ENCODE results near the gene ZNF532.

The ZNF532 gene

GRCh38 chr18:58975296-58975695 is 110.6 kb downstream of the ZNF532 start:
- Histone ChIP-seq H3K9me2 (replicated peaks; ENCODE audit: insufficient read depth, low read length) (no peaks in the 10 kb centered on the region), H3K27ac (ENCODE audit: low read length) (no peak overlapping the region), H3F3A (ENCODE audit: insufficient read depth, low read length) (no peaks in the 10 kb centered on the region), H3K27me3 (replicated peaks; ENCODE audit: insufficient read depth, low read length) (no peaks in the 10 kb centered on the region), H3K36me3 (replicated peaks; ENCODE audit: insufficient read depth, low read length) (no peaks in the 10 kb centered on the region), H4K20me1 (ENCODE audit: insufficient read depth, low read length) (no peaks in the 10 kb centered on the region), H3K4me1 (ENCODE audit: low read length) (no peaks in the 10 kb centered on the region), H2AFZ (ENCODE audit: low read length) (no peak overlapping the region), H3K9me3 (replicated peaks; ENCODE audit: insufficient read depth, low read length) (no peaks in the 10 kb centered on the region), H3K79me2 (ENCODE audit: low read length) (no peaks in the 10 kb centered on the region), H3K4me3 (ENCODE audit: low read length) (no peak overlapping the region), H3K4me2 (ENCODE audit: low read depth, low read length) (no peak overlapping the region), H3K9ac (ENCODE audit: low read length) (no peak overlapping the region)
- TF ChIP-seq EZH2phosphoT487 (IDR thresholded peaks at IDR 0.05; ENCODE audit: low read length), result no peak
- TF ChIP-seq EZH2 (optimal IDR thresholded peaks at IDR 0.05; ENCODE audit: low read depth, low read length), result no peak
- no peak for TF ChIP-seq CTCF (IDR thresholded peaks at IDR 0.05; ENCODE audit: low read length)
- no peak for DNase-seq

GRCh38 chr18:58975781-58976180 is 111.1 kb downstream of the ZNF532 start:
- TF ChIP-seq EZH2phosphoT487 (IDR thresholded peaks at IDR 0.05; ENCODE audit: low read length), result no peak
- no peak for TF ChIP-seq EZH2 (optimal IDR thresholded peaks at IDR 0.05; ENCODE audit: low read depth, low read length)
- no peak for TF ChIP-seq CTCF (IDR thresholded peaks at IDR 0.05; ENCODE audit: low read length)
- no peaks in the 10 kb centered on the region for H3K9me3 ChIP-seq (replicated peaks; ENCODE audit: insufficient read depth, low read length)
- no peak overlapping the region for H3K4me3 ChIP-seq (ENCODE audit: low read length)
- H3K4me2 ChIP-seq (ENCODE audit: low read depth, low read length), result no peak overlapping the region
- no peaks in the 10 kb centered on the region for H3K79me2 ChIP-seq (ENCODE audit: low read length)
- no peak for DNase-seq
- no peak overlapping the region for H3K9ac ChIP-seq (ENCODE audit: low read length)
- no peaks in the 10 kb centered on the region for H3K4me1 ChIP-seq (ENCODE audit: low read length)
- H3K9me2 ChIP-seq (replicated peaks; ENCODE audit: insufficient read depth, low read length), result no peaks in the 10 kb centered on the region
- H2AFZ ChIP-seq (ENCODE audit: low read length), result no peak overlapping the region
- no peaks in the 10 kb centered on the region for H3K27me3 ChIP-seq (replicated peaks; ENCODE audit: insufficient read depth, low read length)
- no peaks in the 10 kb centered on the region for H3F3A ChIP-seq (ENCODE audit: insufficient read depth, low read length)
- H4K20me1 ChIP-seq (ENCODE audit: insufficient read depth, low read length), result no peaks in the 10 kb centered on the region
- no peak overlapping the region for H3K27ac ChIP-seq (ENCODE audit: low read length)
- H3K36me3 ChIP-seq (replicated peaks; ENCODE audit: insufficient read depth, low read length), result no peaks in the 10 kb centered on the region

DNA sequence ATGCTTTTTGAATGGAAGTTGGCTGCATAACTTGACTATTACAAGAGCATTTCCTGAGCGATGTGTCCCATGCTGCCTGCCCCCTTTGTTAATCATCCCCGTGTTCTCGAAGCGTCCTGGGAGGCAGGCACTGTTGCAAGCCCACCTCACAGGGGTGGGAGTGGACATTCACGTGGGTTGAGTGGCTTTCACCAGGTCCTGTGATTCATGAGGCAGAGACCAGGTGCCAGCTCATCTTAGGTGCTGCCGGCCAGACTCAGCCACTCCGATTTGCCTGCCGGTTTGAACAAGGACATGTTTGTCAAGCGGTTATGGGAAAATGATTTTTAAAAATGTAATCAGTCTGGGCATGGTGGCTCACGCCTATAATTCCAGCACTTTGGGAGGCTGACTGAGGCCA is 112.5 kb downstream of the ZNF532 start:
- no peak overlapping the region for H3K27ac ChIP-seq (ENCODE audit: low read length)
- H3K27me3 ChIP-seq (replicated peaks; ENCODE audit: insufficient read depth, low read length), result no peaks in the 10 kb centered on the region
- H3K9me2 ChIP-seq (replicated peaks; ENCODE audit: insufficient read depth, low read length), result no peaks in the 10 kb centered on the region
- no peaks in the 10 kb centered on the region for H3F3A ChIP-seq (ENCODE audit: insufficient read depth, low read length)
- no peak overlapping the region for H3K9ac ChIP-seq (ENCODE audit: low read length)
- no peak overlapping the region for H3K4me2 ChIP-seq (ENCODE audit: low read depth, low read length)
- no peaks in the 10 kb centered on the region for H3K9me3 ChIP-seq (replicated peaks; ENCODE audit: insufficient read depth, low read length)
- TF ChIP-seq EZH2phosphoT487 (IDR thresholded peaks at IDR 0.05; ENCODE audit: low read length) (no peak), EZH2 (optimal IDR thresholded peaks at IDR 0.05; ENCODE audit: low read depth, low read length) (no peak), CTCF (IDR thresholded peaks at IDR 0.05; ENCODE audit: low read length) (no peak)
- no peaks in the 10 kb centered on the region for H3K79me2 ChIP-seq (ENCODE audit: low read length)
- no peak overlapping the region for H3K4me3 ChIP-seq (ENCODE audit: low read length)
- H3K4me1 ChIP-seq (ENCODE audit: low read length), result no peaks in the 10 kb centered on the region
- H4K20me1 ChIP-seq (ENCODE audit: insufficient read depth, low read length), result no peaks in the 10 kb centered on the region
- no peak overlapping the region for H2AFZ ChIP-seq (ENCODE audit: low read length)
- DNase-seq, result no peak
- no peaks in the 10 kb centered on the region for H3K36me3 ChIP-seq (replicated peaks; ENCODE audit: insufficient read depth, low read length)
